AG08395 (cell line): ENCODE data around the gene RFX7.
"Not testable (repeated sequence)": the region's sequence is repeated elsewhere in the genome, so short reads cannot be mapped to it uniquely, and the experiment has no call there.

Experiments used
- DNase-seq: peaks from one replicate; pipeline ENCODE4 v3.0.0; 2012; ENCODE audit warnings: mixed read lengths, low spot score

The RFX7 gene

DNA sequence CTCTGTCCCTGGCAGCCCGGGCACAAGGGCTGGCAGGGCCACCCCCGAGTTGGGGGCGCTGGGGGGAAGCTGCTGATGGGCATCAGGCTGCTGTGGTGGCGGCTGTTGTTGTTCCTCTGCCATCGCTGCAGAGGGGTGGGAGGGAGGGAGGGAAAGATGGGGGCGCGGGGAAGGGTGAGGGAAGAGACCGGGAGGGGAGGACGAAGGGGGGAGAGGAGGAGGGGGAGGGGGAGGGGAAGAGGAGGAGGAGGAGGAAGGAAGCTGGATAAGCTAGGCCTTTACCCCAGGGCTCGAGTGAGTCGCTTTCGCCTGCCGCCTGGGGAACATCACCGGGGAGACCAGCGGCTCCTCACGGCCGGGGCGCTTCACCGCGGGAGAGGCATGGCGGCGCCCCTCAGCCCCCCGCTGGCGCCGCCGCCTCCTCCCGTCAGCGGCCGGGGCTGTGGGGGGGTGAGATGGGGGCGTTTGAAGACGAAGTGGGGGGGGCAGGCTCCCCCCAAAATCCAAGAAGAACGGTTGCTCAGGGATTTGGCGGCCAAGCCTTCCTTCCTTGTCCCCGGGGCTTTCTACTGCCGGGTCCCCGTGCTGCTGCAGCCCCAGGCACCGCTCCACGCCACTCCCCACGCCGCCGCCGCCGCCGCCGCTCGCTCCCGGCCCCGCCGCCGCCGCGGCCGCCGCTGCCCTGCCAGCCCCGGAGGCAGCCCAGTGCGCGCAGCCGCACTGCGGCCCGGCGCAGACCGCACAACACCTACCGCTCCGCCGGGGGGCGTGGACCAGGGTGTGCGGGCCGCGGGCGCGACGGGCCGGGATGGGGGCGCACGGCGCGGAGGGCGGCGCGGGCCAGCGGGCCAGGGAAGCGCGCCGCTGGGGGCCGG, at the start of gene RFX7:
RFX7 (minus strand) TSS at position 717 of the 875 bp plus-strand sequence; CDS start at position 123, 594 bp downstream.
- peak; percentile 83 for DNase-seq

DNA sequence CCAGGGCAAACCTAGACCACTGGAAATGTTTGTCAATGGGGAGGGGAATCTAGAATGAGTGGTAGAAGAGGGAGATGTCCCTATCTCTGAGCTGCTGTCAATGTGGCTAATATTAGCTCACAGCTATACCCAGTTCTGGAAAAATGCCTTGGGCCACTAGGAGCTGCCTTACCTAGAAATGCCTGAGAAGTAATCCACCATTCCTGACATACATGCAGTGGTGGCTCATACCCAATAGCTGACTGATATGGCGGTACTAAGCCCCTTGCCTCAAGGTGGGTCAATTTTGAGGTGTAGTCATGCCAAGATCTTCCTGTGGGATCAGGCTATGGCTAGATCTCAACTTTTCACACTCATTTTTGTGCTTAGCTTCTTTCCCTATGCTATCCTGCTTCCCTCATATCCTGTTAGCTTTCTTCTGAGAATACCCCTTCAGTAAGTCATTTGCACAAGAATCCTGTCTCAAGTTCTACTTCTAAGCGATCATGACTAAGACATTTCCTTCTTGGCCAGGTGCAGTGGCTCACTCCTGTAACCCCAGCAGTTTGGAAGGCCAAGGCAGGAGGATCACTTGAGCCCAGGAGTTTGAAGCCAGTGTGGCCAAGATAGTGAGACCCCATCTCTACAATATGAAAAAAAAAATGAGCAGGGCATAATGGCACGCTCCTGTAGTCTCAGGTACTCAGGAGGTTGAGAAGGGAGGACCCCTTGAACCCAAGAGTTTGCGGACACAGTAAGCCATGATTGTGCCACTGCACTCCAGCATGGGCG, 49.1 kb upstream of the RFX7 start:
- DNase-seq = no peak

DNA sequence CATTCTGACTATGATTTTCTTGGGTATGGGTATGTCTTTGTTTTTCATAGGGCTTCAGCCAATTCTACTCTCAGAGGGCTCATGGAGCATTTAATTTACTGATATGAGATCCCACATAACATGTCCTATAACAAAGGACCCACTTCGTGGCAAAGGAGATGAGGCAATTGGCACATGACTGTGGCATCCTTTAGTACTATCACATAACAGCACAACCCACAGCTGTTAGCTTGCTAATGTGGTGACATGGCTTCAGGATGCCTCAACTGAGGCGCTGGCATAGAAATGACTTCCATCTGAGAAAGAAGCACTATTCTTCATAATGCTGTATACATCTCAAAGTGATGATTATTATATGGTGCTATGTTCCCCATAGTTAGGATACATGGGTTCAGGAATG, 48.1 kb upstream of the RFX7 start:
- DNase-seq = no peak

DNA sequence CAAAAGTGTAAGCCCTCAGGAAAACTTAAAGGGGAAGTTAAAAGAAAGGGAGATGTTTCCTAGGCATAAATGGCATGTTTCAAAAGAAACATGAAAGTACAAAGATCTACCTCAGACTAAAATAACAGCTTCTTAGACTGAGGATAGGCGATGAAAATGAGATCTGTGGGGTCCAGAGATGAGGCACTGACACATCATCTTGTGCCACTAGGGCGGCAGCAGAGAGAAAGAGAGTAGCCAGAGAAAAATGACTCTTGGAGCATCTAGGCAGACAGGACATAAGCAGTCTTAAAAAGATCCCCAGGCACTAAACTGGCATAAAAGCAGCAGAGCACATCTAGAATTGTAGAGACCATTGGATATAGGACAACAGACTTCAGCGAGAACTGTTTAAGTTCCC, 42.5 kb upstream of the RFX7 start:
- DNase-seq = no peak

DNA sequence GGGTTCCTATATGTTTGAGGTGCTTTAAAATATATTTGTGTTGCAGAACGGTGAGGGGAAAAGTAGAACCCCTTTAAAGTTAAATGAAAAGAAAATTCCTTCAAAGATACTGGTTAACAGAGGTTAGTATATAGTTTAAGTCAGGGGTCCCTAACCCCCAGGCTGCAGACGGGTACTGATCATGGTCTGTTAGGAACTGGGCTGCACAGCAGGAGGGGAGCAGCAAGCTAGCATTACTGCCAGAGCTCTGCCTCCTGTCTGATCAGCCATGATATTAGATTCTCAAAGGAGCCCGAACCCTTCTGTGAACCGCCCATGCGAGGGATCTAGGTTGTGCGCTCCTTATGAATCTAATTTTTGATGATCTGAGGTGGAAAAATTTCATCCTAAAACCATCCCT, 37.5 kb upstream of the RFX7 start:
- no peak for DNase-seq

DNA sequence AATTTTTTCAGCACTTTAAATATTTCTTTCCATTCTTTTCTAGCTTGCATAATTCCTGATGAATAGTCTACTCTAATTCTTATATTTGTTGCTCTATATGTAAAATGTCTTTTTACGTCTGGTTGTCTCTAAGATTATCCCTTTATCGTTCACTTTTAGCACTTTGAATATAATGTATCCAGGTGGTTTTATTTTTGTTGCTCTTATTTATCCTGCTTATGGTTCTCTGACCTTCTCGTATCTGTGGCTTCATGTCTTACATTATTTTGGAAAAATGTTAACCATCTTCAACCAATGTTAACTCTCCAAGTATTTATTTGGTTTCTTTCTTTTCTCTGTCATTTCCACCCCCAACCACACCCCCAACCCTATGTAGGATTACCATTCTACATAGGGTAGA, 30.0 kb upstream of the RFX7 start:
- no peak for DNase-seq

DNA sequence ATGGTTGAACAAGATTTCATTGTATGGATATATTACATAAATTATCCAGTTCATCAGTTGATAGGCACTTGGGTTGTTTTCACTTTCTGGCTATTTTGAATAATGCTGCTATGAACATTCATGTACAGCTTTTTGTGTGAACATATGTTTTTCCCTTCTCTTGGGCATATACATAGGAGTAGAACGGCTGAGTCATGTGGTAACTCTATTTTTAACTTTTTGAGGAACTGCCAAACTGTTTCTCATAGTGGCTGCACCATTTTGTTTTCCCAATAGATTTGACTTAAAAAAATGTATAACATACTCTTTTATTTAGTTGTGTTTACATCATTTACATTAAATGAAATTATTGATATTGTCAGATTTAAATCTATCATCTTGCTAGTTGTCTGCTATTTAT, 28.8 kb upstream of the RFX7 start:
- DNase-seq = no peak

DNA sequence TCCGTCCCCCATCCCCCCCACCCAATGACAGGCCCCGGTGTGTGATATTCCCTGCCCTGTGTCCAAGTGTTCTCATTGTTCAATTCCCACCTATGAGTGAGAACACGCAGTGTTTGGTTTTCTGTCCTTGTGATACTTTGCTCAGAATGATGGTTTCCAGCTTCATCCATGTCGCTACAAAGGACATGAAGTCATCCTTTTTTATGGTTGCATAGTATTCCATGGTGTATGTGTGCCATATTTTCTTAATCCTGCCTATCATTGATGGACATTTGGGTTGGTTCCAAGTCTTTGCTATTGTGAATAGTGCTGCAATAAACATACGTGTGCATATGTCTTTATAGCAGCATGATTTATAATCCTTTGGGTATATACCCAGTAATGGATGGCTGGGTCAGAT, 22.8 kb upstream of the RFX7 start:
- not testable (repeated sequence) for DNase-seq

DNA sequence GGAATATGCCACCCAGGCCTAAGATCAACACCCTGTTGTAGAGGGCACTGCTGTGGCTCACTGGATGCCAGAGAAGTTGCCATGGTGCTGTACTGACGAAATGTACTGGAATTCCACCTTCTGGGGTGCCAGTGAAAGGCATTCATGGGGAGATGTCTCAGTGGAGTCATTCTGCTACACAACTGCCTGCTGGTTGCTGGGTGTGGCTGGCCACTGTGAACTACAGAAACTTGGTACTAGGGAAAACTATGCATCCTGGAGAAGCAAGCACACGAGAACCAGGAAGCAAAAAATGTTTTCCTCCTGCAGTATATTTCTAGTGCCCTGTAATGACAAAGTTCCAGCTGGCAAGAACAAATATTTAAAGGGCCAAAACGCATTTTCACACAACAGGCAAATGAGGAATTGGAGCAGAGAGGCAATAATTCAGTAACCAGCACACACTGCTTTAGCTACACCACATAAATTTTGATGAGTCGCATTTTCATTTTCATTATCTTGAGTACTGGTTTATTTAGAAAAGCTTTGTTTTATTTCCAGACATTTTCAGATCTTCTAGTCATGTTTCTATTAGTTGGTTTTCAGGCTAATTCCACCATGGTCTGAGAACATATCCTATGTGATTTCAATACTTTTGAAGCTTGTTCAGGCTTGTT, 18.3 kb upstream of the RFX7 start:
- DNase-seq = peak; percentile 21

DNA sequence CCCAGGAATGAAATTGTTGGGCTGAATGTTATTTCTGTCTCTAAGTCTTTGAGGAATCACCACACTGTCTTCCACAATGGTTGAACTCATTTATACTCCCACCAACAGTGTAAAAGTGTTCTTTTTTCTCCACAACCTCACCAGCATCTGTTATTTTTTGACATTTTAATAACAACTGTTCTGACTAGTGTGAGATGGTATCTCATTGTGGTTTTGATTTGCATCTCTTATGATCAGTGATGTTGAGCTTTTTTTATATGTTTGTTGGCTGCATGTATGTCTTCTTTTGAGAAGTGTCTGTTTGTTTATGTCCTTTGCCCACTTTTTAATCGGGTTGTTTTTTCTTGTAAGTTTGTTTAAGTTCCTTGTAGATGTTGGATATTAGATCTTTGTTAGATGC, 13.6 kb upstream of the RFX7 start:
- DNase-seq = not testable (repeated sequence)

DNA sequence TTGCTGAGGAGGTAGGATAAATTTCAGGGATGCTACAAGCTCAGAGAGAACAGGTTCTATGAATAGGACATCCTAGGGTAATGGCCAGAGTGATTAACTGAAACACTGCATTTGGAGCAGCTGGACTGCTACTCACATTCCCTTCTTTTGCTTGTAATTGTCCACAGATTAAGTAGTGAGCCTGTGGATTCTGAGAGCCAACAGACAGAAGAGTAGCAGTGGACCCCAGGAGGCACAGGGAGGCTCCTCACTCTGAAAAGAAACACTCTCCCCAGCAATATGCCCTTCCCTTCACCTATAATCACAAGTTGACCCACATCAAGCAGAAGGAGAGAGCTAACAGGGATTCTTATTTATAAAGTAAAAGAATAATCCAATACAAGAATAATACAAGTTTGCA, 10.6 kb upstream of the RFX7 start:
- DNase-seq = no peak

DNA sequence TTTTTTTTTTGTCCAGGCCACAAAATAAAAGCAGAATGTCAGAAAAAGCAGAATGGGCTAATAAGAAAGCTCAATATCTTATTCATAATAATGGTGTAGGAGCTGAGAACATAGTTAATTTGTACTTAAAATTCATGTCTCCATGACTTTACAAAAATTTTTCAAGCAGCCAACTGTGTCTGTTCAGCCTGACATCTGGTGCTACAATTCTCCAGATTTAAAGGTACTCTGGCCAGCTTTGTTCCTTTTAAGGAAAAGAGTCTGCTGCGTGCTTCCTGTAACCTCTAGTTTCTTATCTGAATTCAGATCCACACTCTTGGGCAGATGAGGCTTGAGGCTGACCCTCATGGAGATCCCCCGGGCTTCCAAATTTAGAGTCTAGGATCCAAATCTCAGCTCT, 8.7 kb upstream of the RFX7 start:
- DNase-seq = no peak

DNA sequence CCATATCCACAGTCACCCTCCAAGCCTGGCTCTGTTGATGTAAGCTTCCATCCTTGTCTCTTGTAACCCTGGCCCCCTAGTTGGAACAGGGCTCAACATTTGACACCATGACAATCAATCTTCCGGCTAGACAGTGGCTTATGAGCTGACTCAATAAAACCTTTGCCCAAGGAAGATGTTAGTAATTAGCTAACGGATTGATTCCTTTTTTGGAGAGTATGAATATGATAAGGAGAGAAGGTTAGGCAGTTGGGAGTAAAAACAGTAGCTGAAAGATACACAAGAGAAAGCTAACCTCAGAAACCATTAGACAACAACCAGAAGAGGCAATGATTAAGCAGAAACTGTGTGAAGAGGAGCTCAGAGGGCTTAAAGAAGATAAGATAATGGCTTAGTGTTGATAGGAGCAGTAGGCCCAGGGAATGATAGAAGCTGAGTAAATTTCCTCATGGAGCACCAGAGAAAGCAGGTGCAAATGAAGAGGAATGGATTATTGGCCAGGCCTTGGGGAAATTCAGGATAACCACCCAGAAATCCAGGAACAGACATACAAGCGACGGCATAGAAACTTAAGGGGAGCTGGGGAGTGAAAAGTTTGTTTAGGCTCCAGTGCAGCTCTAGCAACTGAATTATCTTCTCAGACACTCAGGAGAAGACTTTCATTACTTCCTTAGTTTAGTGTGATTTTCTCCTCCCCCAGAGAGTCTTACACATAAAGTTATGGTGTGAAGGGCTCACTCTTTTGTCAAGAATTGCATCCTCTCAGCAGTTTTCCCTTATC, 7.8 kb upstream of the RFX7 start:
- DNase-seq = no peak

DNA sequence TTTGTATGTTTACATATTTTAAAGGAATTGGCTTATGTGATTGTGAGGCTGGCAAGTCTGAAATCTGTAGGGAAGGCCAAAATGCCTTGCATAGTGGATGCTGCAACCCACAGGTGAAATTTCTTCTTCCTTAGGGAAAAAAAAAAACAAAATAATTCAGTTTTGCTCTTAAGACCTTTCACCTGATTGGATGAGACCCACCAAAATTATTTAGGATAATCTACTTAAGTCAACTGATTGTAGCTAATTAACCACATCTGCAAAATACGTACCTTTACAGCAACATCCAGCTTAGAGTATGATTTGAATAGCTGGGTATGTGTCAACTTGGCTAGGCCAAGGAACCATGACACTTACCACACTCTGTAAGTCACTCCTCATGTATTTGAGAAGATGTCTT, 6.9 kb upstream of the RFX7 start:
- no peak for DNase-seq

DNA sequence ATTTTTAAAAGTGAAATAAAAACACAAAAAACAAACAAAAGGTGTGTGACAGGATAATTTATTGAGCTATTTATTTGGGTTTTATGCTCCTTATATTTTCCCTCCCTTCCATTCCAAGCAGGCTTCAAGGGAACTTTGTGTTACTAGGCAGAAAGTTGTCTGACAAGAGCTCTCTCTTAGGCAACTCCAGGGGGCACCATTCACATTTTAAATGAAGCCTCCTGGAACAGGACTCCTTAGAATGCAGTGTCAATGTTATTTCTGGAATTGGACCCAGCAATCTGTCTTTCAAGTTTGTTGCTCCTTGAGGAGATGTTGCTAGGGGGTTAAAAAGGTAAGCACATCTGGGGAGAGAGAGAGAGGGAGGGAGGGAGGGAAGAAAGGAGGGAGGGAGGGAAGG, 5.4 kb upstream of the RFX7 start:
- DNase-seq = peak; percentile 38

DNA sequence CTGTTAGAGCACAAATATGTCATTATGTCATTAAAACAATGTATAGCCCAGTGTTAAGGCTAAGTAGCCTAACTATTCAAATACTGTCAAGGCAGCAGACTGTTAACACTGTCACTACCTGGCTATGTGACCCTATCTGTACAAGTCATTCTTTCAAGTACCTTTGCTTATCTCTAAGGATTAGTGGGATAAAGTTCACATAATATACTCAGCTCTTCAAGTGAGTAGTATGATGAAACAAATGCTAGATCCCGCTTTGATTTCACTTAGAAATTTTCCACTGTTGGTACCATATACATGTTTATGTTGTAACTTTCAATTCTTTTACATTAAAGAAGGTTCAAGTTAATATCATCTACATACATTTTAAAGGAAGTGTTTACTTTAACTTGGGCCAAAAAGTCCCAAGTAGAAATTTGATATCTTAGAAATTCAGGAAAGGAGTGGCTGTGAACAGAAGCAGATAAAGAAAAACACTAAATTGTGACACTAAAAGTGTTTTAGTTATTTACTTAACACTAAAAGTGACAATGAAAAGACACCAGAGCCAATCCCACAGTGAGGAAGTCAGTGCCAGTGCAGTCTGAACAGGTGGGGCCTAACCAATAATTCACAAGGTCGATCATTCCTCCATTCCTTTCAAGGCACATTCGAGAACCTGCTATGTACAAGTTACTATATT, 4.8 kb upstream of the RFX7 start:
- no peak for DNase-seq

DNA sequence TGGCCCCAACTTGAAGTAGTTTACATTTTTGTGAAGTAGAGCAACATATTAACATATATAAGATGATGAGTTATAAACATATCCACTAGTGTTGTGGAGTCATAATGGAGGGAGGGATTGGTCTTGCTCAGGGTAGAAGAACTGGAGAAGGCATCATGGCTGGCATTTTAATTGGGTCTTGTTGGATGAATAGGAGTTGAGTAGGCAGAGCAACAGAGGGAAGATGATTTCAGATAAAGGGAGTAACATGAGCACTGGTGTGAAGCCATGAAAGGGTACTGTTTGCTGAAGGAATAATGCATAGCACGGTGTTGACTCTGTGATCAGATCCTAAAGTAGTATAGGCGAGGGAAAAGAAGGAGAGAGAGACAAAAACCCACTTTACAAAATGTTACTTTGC, 3.6 kb upstream of the RFX7 start:
- DNase-seq = no peak

DNA sequence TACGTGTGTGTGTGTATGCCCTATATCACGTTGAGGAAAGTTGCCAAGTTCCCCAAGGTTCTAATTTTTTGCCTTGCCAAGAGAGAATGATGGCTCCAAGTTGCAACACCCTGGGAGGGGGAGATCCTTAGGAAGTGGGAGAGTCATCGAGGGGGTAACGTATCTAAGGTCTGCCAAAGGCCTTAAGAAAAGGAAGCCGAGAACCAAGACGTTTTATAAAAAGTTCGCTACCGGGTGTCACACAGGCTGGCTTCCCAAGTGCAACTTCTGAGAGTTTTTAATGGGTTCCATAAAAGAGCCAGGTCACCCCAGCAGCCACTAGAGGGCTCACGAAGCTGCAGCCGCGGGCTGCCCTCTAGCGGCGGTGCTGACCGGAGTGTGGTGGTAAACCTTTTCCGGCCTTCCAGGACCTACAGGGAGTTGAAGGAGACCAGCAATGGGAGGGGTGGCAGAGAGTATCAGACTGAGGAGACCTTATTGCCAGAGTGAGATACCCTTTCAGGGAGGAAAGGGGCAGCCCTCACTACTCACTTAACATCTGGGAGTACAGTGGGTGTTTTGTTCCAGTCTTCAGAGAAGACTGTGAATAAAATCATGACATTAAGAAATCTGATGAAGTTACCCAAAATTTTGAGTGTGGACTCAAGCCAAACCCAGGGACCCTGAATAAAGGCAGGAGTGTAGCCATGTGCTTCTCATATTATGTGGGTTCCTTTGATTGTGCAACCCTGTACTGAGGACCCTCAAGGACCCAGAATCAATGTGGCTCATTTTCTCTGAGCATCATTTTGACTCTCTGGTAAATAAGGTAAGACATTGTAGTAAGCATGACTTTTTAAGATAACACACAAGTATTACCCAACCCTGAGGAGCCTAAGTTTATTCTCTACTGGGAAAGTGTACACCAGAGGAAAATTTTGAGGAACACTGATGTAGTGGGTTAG, 2.5 kb upstream of the RFX7 start:
- peak; percentile 88 for DNase-seq

DNA sequence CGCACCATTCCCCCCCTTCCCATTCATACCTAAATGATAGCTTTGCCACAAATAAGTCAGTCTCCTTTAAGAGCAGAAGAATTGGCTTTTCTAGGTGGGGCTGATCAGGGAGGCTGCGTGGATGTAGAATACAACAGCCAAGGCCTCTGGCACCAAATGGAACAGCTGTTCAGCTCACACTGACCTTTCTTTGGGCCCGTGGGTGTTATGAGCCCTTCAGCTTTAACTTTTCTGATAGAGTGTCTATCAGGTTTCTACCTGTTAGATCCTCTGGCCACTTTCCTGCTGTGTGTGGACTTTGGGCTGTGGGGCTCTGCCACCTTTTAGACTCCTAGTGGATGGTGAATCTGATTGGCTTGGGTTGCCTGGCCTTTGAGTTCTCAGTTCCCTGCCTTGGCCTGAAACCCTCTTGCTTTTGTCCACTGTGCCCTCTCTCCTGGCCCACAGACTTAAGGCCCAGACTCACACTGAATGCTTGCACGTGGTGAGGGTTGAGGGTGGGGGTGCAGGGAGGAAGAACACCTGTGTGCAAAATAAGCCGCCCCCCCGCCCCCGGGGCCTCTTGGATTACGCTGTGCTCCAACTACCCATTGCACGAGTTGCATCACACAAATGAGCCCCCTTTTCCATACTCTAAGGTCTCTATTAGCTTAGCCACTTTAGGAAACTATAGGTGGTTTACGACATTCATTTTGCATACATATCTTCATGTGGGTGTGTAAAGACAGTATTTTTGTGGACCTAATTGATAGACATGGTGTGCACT, 1.3 kb upstream of the RFX7 start:
- DNase-seq = peak; percentile 22
